Measurements from ENCODE around the gene SLC10A7. TPM values are rescaled to one million over a fixed set of nuclear protein-coding genes. Genes with fewer than 3 reads are reported as not detected.

SLC10A7 gene
- total RNA-seq, 1 experiment from 2014 or later = 3.9 TPM

DNA sequence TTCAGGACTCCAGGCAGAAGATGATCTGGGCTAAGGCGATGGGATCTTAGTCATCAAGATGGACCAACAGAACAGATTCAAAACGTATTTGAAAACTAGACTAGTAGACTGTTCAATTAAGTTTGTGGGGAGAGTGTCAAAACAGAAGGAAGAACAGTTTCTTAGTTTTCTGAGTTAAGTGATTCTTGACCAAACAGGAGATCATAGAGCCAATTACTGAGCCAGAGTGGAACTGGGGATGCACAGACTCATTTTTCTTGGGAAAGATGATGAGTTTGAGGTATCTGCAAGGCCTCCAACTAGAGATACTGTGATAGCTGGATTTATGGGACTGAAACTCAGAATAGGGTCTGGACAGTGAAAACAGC, 187.9 kb downstream of the SLC10A7 start:
- H3K27ac ChIP-seq (ENCODE audit: insufficient read length, low read depth, low read length) = no peak overlapping the region
- no peaks in the 10 kb centered on the region for H3K23me2 ChIP-seq (ENCODE audit: insufficient read length, low read depth, low read length, poor library complexity, severe bottlenecking)
- no peak overlapping the region for H4K8ac ChIP-seq (replicated peaks; ENCODE audit: insufficient read length, low read depth, low read length)
- no peak overlapping the region for H3K9ac ChIP-seq (ENCODE audit: extremely low read depth, insufficient read length, low read length)
- no peaks in the 10 kb centered on the region for H3K9me3 ChIP-seq (ENCODE audit: control insufficient read depth, low read depth, low read length)
- H3K79me1 ChIP-seq (ENCODE audit: insufficient read depth, low read depth, low read length, poor library complexity, severe bottlenecking) = no peaks in the 10 kb centered on the region
- no peak overlapping the region for H3K4ac ChIP-seq (ENCODE audit: low read depth, low read length)
- Mint-ChIP-seq H3K4me1 (no peaks in the 10 kb centered on the region), H3K4me3 (no peak overlapping the region), H3K27me3 (ENCODE audit: low read depth) (no peaks in the 10 kb centered on the region), H3K27ac (no peak overlapping the region), H3K36me3 (ENCODE audit: insufficient read depth in 1 of 3, low read depth in 3 of 3) (no peaks in the 10 kb centered on the region), H3K9me3 (no peaks in the 10 kb centered on the region)
- no peaks in the 10 kb centered on the region for H3K4me1 ChIP-seq (ENCODE audit: insufficient read depth, low read length)
- no peak overlapping the region for H4K91ac ChIP-seq (ENCODE audit: insufficient read length, low read depth, low read length)
- no peak overlapping the region for H3K23ac ChIP-seq (ENCODE audit: insufficient read length, low read depth, low read length)
- no peak overlapping the region for H3K14ac ChIP-seq (ENCODE audit: insufficient read depth, low read length)
- WGBS (ENCODE audit: extremely low coverage, insufficient read length, low lambda C conversion rate) = no CpG with 5 or more reads among the region's 2 CpGs
- no peak for DNase-seq
- no peaks in the 10 kb centered on the region for H3K79me2 ChIP-seq (ENCODE audit: insufficient read depth, low read length)
- H3K4me2 ChIP-seq (ENCODE audit: insufficient read depth, insufficient read length, low read length) = no peak overlapping the region
- no peak overlapping the region for H3K18ac ChIP-seq (ENCODE audit: insufficient read length, low read depth, low read length)
- H2AK5ac ChIP-seq (ENCODE audit: insufficient read length, low read length) = no peak overlapping the region
- H2BK15ac ChIP-seq (ENCODE audit: low read depth, low read length) = no peak overlapping the region
- no peaks in the 10 kb centered on the region for H3K27me3 ChIP-seq (ENCODE audit: insufficient read depth, low read length)
- H3K56ac ChIP-seq (ENCODE audit: insufficient read length, low read depth, low read length) = no peak overlapping the region
- H4K20me1 ChIP-seq (ENCODE audit: control insufficient read depth, insufficient read depth, insufficient read length) = no peaks in the 10 kb centered on the region
- H4K5ac ChIP-seq (ENCODE audit: insufficient read length, low read depth, low read length) = no peak overlapping the region
- H2BK120ac ChIP-seq (ENCODE audit: low read depth, low read length, poor library complexity, severe bottlenecking) = no peak overlapping the region
- H2BK12ac ChIP-seq (ENCODE audit: insufficient read length, low read depth, low read length) = no peak overlapping the region
- TF ChIP-seq, protein P1, sequence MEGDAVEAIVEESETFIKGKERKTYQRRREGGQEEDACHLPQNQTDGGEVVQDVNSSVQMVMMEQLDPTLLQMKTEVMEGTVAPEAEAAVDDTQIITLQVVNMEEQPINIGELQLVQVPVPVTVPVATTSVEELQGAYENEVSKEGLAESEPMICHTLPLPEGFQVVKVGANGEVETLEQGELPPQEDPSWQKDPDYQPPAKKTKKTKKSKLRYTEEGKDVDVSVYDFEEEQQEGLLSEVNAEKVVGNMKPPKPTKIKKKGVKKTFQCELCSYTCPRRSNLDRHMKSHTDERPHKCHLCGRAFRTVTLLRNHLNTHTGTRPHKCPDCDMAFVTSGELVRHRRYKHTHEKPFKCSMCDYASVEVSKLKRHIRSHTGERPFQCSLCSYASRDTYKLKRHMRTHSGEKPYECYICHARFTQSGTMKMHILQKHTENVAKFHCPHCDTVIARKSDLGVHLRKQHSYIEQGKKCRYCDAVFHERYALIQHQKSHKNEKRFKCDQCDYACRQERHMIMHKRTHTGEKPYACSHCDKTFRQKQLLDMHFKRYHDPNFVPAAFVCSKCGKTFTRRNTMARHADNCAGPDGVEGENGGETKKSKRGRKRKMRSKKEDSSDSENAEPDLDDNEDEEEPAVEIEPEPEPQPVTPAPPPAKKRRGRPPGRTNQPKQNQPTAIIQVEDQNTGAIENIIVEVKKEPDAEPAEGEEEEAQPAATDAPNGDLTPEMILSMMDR (conservative IDR thresholded peaks at IDR 0.05) = no peak
- H2BK5ac ChIP-seq (ENCODE audit: insufficient read length, low read length) = no peak overlapping the region
- no peak overlapping the region for H2AFZ ChIP-seq (ENCODE audit: low read length)
- no peak overlapping the region for H3T11ph ChIP-seq (ENCODE audit: low read length)
- H2BK20ac ChIP-seq (ENCODE audit: low read depth, low read length, poor library complexity, severe bottlenecking) = no peak overlapping the region
